Measurements from ENCODE around the gene KRT8. TPM values are rescaled to one million over a fixed set of nuclear protein-coding genes. Genes with fewer than 3 reads are reported as not detected.
A peak's percentile ranks its signal among the peaks of the same experiment; 100 is the strongest.

Gene KRT8
- total and polyA plus RNA-seq, 2 of the 13 experiments (the other 11 are each of a cell fraction or from before 2014, with no cell fraction given), result 498 to 718 TPM

- no peak for TF ChIP-seq GTF3A (CRISPR knock-in tag; conservative IDR thresholded peaks at IDR 0.05)
- no peak for TF ChIP-seq GFI1 (CRISPR knock-in tag; IDR thresholded peaks at IDR 0.05; ENCODE audit: borderline replicate concordance)
- no peak for TF ChIP-seq GLMP (CRISPR knock-in tag; IDR thresholded peaks at IDR 0.05; ENCODE audit: borderline replicate concordance)
- TF ChIP-seq TBX2 (CRISPR knock-in tag; IDR thresholded peaks at IDR 0.05; ENCODE audit: borderline replicate concordance), result peak; percentile 38; the same call in 1 of the 2 replicates
- TF ChIP-seq YY1 (IDR thresholded peaks at IDR 0.05; ENCODE audit: insufficient read depth, insufficient replicate concordance, low read depth, low read length), result peak; percentile 48
- TF ChIP-seq ZNF577 (CRISPR knock-in tag; IDR thresholded peaks at IDR 0.05; ENCODE audit: borderline replicate concordance, low read depth), result no peak
- no peak for TF ChIP-seq MLX (CRISPR knock-in tag; IDR thresholded peaks at IDR 0.05)
- TF ChIP-seq TOPORS (CRISPR knock-in tag; IDR thresholded peaks at IDR 0.05), result no peak
- TF ChIP-seq HOXA3 (CRISPR knock-in tag; IDR thresholded peaks at IDR 0.05), result peak; percentile 56; the same call in 1 of the 2 replicates
- 0 out of 2 replicates have a peak, but pooled peaks have one; percentile 27 for TF ChIP-seq ZNF552 (CRISPR knock-in tag; IDR thresholded peaks at IDR 0.05; ENCODE audit: borderline replicate concordance)
- no peak for TF ChIP-seq ZSCAN29 (CRISPR knock-in tag; conservative IDR thresholded peaks at IDR 0.05)
- TF ChIP-seq NFKBIZ (CRISPR knock-in tag; IDR thresholded peaks at IDR 0.05), result no peak
- TF ChIP-seq ESRRA (CRISPR knock-in tag; IDR thresholded peaks at IDR 0.05; ENCODE audit: low read depth), result no peak
- TF ChIP-seq HMGXB4 (CRISPR knock-in tag; IDR thresholded peaks at IDR 0.05; ENCODE audit: borderline replicate concordance in 1 of 2, low read depth in 1 of 2), result peak; percentile 88 to 98; a peak in 3 of 4 replicates
- no peak for TF ChIP-seq NFE2 (CRISPR knock-in tag; IDR thresholded peaks at IDR 0.05)
- TF ChIP-seq YEATS2 (CRISPR knock-in tag; IDR thresholded peaks at IDR 0.05; ENCODE audit: borderline replicate concordance), result no peak
- TF ChIP-seq SMC3 (IDR thresholded peaks at IDR 0.05; ENCODE audit: low read length), result peak; percentile 77
- TF ChIP-seq RBAK (CRISPR knock-in tag; IDR thresholded peaks at IDR 0.05), result no peak
- no peak; the same call in 1 of the 2 replicates for TF ChIP-seq YEATS4 (CRISPR knock-in tag; IDR thresholded peaks at IDR 0.05; ENCODE audit: borderline replicate concordance)
- TF ChIP-seq ARNTL (CRISPR knock-in tag; IDR thresholded peaks at IDR 0.05), result no peak
- no peak for TF ChIP-seq CBX1 (IDR thresholded peaks at IDR 0.05; ENCODE audit: low read depth)
- no peak for TF ChIP-seq ZNF615 (CRISPR knock-in tag; IDR thresholded peaks at IDR 0.05; ENCODE audit: borderline replicate concordance)
Measured at GRCh38 chr12:52879394-52880351, 25.2 kb downstream of the KRT8 start (continued).
